Hepatocyte (in vitro differentiated cells): ENCODE results near the gene OSCP1.

ENCODE experiments used
- CTCF ChIP-seq: fragments of 200-600 bp; sonication (generic); IDR thresholded peaks from 2 replicates; pipeline ENCODE4 v1.5.1; 2016; ENCODE audit warnings: antibody characterized with exemption, mild to moderate bottlenecking; ENCODE audit not compliant: poor library complexity
- EZH2 ChIP-seq: fragments of 200-600 bp; sonication (generic); IDR thresholded peaks from 2 replicates; pipeline ENCODE4 v1.6.1; 2016; ENCODE audit warnings: antibody characterized with exemption, mild to moderate bottlenecking, borderline replicate concordance
- EZH2phosphoT487 ChIP-seq: fragments of 200-600 bp; sonication (generic); IDR thresholded peaks from one replicate; pipeline ENCODE4 v1.6.1; 2018; ENCODE audit warnings: antibody characterized with exemption, mild to moderate bottlenecking, low read depth, moderate library complexity; ENCODE audit not compliant: unreplicated experiment, severe bottlenecking

GRCh38 chr1:36384542-36385409 lies 65.5 kb downstream of the OSCP1 start:
- TF ChIP-seq CTCF (no peak), EZH2 (no peak), EZH2phosphoT487 (no peak)
